Activated CD4-positive, CD25-positive, alpha-beta regulatory T cell treated with anti-CD3 and anti-CD28 coated beads, Interleukin-2, amount 50 U/mL, for 72 hours (primary cell): ENCODE measurements around the gene TMEM63C.
"Not testable (repeated sequence)": the region's sequence is repeated elsewhere in the genome, so short reads cannot be mapped to it uniquely, and the experiment has no call there.

Source experiments
- DNase-seq: peaks from one replicate; pipeline ENCODE4 v3.0.0; 2021

The TMEM63C gene

GRCh38 chr14:77260199-77260598 is 78.6 kb downstream of the TMEM63C start:
- DNase-seq, result no peak

DNA sequence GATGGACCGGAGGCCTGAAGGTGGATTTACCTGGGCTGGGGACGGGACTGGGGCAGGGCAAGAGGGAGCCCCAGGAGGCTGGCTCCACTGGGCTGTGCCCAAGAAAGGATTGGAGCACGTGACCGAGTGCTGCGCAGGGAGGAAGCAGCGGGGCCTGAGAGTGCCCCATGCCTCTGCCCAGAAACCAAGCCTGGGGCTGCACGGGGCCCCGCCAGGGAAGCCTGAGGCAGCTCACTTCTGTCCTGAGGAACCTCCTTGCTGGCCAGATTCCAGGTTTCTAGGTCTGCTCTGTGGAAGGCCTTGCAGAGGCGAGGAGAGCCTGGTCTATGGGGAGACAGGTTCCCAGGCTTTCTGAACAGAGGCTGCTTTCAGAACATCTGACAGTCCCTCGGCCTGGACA is 79.0 kb downstream of the TMEM63C start:
- DNase-seq, result no peak

- no peak for DNase-seq
These were observed 83.0 kb downstream of the TMEM63C start for GRCh38 chr14:77264466-77265186.

DNA sequence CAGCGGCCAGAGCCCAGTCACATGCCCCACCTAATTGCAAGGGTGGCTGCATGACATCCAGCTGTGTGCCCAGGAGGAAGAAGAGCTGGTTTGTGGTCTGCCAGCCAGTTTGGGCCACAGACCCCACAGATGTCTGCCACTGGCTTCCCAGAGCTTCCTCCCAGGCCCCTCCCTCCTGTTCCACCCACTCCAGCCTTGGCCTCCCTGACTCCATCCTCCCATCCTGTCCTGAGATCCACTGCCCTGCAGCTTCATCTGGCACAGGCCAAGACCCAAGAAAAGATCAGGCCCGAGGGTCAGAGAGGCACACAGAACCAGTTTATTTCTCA is 83.6 kb downstream of the TMEM63C start:
- DNase-seq, result no peak

DNA sequence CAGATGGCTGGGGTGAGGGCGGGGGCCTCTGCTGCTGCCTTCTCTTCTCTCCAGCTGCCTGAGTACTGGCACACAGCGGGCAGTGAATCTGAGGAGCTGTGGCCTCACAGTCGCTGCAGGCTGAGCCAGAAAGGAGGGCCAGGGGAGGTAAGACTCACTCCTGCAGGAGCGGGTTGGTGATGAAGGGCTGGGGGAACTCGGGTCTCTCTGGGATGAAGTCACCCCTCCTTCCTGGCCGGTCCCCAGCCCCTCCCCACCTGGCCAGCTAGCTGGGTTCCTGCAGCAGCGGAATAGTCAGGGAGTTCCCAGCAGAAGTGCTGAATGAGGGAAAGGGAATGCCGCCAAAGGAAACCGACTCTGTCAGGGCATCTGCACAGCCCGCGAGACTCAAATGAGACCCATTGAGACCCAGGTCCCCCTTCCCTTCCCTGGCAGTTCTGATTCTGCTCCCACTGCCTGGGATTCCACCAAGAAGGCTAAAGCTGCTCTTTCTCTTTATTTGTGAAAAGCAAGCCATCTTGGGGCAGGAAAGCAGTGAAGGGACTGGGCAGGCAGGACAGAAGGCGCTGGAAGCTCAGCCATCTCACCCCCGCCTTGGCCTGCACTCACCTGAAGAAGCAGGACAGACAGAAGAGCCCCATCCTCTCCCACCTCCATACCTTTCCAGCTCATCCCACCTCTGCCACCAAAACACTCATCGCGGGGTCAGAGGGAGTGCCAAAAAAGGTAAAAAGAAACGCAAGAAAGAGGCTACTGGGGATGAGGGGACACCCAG is 84.2 kb downstream of the TMEM63C start:
- no peak for DNase-seq

DNA sequence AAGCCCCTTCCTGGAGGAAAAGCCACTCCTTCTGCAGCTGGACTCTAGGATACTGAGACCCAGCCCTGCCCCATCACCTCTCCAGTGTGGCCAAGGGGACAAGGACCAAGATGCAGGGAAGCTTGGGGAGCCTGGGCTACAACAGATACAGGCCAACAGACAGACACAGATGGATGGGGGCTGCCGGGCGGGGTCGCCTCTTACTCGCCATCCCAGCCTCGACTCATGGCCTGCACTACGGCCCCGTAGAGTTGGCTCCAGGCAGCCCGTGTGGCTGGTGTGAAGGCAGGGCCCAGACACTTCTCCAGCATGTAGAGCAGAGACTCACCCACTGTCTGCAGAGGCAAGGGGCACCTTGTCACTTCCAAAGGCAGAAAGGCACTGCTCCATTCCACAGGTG is 84.7 kb downstream of the TMEM63C start:
- DNase-seq, result no peak

- DNase-seq, result no peak
These were observed 86.5 kb downstream of the TMEM63C start for GRCh38 chr14:77267937-77268699.

DNA sequence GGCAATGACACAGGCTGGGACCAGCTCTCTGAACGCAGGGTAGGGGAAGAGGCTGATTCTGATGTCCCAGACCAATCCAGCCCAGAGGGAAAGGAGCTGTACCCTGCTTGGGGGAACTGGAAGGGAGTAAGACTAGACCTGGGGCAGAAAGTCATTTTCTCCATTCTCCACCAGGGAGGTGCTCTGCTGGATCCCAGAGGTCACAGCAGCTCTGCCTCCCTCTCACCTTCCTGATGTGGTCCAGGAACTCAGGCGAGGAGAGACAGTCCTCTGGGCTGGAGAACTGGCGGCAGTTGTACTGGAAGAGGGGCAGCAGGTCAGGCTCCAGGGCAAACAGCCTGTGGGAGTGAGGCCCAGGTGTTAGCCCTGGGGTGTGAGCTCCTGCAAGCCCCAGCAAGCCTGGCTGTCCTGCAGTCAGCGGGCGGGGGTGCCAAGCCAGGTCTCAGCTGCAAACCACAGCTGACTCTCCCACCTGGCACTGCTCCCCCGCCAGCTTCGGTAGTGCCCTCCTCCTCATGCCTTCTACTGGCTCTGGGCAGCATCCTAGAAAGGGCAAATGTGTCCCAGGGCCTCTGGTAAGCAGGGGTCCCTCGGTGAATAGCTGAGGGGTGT is 87.5 kb downstream of the TMEM63C start:
- DNase-seq, result no peak

GRCh38 chr14:77270361-77271112 is 88.9 kb downstream of the TMEM63C start:
- no peak for DNase-seq

GRCh38 chr14:77271113-77271710 is 89.6 kb downstream of the TMEM63C start, which contains the start of gene NGB:
Gene NGB, minus strand, starts transcription at chr14:77271206. Its CDS starts 269 bp downstream, at chr14:77270937.
- DNase-seq, result no peak

- DNase-seq, result no peak
These were observed 90.7 kb downstream of the TMEM63C start for GRCh38 chr14:77272261-77272660.

GRCh38 chr14:77273796-77274195 is 92.2 kb downstream of the TMEM63C start:
- DNase-seq, result no peak

DNA sequence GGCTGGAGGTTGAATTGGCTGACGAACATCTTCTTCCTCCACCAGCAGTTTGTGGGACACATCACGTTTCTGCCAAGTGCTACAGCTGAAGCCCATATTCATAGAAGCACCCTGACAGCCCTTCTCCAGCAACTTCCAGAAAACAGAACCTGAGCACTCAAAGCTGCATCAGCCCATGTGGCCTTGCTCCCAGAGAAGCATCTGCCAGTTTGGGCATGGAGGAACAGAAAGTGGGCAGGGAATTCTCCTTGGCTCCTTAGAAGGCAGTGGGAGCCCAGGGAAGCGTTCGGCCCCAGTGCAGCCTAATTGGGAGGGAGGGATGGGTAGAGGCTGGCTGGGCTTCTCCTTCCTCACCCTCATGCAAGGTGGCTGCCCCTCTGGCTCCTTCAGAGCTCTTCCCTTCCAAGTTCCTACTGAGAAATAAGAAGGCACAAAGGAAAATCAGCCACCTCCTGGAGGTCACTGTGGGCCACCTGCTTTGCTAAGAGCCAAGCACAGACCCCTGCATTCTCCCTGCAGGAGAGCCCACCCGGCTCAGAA is 93.5 kb downstream of the TMEM63C start:
- no peak for DNase-seq

DNA sequence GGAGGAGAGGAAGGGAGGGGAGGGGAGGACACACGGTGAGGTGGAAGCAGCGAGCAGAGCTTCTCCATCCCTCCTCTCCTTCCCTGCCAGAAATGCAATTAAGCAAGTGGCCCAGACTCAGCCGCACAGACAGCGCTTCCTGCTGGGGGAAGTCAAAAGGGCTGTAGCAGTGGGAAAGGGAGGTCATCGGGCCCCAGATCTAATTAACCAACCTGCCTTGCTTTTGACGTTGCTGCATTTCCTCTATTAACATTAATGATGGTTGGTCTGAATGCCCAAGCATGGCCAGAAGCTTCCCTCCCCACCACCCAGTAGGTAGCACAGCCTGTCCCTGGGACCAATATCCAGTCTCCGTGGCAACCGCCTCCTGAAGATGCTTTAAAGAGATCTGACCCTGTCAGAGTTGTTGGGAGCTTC is 94.0 kb downstream of the TMEM63C start:
- no peak for DNase-seq

DNA sequence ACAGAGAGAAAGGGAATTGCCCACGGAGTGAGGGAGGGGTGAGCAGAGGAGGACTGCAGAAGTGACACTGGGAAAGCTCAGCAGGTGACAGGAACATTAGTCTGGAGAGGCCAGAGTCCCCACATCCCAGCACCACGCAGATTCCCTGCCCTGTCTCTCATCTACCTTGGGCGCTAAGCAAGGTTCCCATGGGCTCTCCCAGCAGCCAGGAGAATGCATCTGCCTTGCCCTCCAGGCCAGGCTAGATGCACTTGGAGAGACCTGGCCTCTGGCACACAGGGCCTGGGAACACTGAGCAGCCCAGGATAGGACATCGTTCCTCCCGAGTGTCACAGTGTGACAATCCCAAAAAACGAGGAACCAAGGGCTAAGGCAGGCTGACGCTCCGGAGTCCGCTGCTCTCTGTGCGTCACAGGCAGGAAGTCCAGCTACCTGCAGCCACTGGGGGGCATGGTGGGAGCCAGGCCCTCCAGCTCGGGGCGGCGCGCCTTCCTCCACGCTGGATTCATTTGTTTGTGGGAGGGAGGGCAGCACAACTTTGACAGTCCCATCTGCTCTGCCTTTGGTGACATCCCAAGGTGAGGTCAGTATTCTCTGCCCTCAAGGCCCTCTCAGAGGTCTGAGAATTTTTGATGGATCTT is 94.8 kb downstream of the TMEM63C start:
- no peak for DNase-seq

DNA sequence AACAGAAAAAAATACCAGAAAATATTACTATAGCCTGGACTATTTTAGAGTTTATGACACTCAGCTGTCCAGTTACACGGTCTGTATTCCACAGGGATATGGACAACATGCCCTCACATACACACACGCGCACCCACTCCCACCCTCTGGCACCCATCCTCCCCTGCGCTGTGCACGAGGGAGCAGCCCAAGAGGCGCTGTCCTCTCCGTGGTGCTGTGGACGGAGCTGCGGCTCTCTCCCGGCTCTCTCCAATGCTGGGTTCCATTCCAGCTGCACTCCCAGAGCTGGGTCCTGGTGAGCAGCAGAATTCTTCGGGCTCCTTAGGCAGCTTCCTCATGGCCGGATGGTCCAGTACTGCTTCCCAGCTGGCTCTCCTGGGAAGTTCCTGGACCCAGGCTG is 95.4 kb downstream of the TMEM63C start:
- no peak for DNase-seq

DNA sequence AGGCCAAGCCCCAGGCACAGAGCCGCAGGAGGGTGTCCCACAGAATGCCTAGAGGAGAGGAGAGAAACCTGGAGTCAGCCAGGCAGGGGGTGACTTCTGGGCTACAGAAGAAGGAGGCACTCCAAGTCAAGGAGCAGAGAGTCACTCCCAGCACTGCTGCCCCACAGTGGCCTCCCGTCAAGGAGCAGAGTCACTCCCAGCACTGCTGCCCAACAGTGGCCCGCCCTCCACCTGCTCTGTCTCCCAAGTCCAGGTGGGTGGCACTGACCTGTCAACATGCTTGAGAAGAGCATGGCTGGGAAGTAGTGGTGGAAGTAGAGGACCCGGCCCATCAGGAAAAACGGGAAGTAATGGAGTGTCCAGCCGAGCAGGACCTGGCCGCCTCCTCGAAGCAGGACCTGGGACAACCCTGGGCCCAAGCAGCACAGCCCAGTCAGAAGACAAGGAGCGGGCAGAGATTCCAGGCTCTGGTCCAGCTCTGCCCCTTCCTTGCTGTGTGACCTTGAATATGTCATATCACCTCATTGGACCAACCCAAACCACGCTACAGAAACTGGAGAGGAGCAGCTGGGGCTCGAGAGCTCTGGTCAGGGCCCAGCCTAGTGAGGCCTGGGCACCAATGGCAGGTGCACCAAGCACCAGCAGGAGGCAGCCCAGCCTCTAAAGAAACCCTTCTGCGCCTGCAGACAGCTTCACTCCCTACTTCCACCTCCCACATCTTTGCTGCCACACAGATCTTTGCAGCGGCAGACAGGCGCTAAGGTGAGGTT is 97.0 kb downstream of the TMEM63C start:
- no peak for DNase-seq

DNA sequence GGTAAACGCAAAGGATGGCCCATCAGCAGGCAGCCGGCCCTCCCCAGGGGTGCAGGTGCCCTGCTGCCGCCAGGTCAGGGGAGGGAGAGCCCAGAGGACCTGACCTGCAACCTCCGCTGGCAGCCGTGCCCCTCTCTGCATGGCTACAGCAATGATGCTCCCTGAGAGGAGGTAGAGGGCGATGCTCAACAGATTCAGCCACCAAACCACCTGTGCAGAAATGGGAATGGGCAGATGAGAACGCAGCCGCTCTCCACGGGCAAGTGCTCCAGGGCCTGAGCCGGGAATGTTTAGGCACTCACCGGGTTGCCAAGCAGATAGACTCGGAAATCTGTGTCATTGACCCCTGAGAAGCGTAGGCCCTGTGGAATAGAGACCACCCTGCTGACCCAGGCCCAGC is 98.1 kb downstream of the TMEM63C start:
- DNase-seq, result no peak

DNA sequence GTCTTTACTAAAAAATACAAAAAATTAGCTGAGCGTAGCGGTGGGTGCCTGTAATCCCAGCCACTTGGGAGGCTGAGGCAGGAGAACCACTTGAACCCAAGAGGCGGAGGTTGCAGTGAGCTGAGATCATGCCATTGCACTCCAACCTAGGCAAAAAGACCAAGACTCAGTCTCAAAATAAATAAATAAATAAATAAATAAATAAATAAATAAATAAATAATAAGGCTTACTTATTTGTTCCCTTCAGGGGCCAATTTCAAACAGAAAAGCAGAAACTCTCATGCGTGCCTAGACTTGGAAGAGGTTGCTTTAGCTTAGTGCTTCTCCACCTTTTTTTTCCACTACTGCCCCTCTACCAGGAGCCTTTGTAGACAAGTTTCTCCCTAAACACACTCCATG is 99.3 kb downstream of the TMEM63C start:
- DNase-seq, result not testable (repeated sequence)

- no peak for DNase-seq
These were observed 100.3 kb downstream of the TMEM63C start for GRCh38 chr14:77281852-77282410.
